ENCODE results near the gene TMEM178A. TPM values are rescaled to one million over a fixed set of nuclear protein-coding genes. Genes with fewer than 3 reads are reported as not detected.
"Not testable (repeated sequence)": the region's sequence is repeated elsewhere in the genome, so short reads cannot be mapped to it uniquely, and the experiment has no call there.

TMEM178A gene
- total RNA-seq, 1 donor from 2014 or later, result 28.7 TPM

DNA sequence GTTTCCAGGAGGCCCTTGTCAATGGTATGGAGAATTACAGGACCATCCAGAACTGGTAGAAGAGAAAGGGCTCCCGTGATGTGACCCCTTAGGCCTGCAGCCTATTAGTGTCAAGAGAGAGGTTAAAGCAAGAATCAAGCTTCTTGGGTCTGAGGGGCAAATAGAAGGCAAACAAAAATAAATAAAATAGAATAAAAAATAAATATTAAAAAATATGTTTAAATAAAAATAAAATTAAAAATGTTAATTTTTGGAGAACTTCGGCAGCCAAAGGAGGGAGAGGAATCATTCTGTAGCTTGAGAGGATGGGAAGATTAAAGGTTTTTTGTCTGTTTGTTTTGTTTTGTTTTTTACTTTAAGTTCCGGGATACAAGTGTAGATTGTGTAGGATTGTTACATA lies 15.2 kb upstream of the TMEM178A start:
- H3K27ac ChIP-seq (ENCODE audit: low read depth, low read length), result no peak overlapping the region
- no peak for FAIRE-seq
- H3K4me3 ChIP-seq (ENCODE audit: insufficient read depth, low read depth, low read length), result no peak overlapping the region
- H3K9ac ChIP-seq (ENCODE audit: low read length), result no peak overlapping the region
- H3K79me2 ChIP-seq (ENCODE audit: insufficient read depth, low read length), result no peaks in the 10 kb centered on the region
- peaks cover 7% of the 10 kb centered on the region for H3K4me1 Mint-ChIP-seq (ENCODE audit: low read depth, unreplicated experiment)
- no peak overlapping the region for H3K27ac Mint-ChIP-seq (ENCODE audit: unreplicated experiment)
- no peaks in the 10 kb centered on the region for H3K4me1 ChIP-seq (ENCODE audit: insufficient read depth, low read length)
- no peak overlapping the region for H2AFZ ChIP-seq (ENCODE audit: low read depth, low read length)
- H3K9me3 Mint-ChIP-seq (ENCODE audit: unreplicated experiment), result no peaks in the 10 kb centered on the region
- H3K36me3 ChIP-seq (ENCODE audit: insufficient read depth, low read length), result no peaks in the 10 kb centered on the region
- H3K27me3 ChIP-seq (ENCODE audit: insufficient read depth, low read length), result no peaks in the 10 kb centered on the region
- TF ChIP-seq, protein P1, sequence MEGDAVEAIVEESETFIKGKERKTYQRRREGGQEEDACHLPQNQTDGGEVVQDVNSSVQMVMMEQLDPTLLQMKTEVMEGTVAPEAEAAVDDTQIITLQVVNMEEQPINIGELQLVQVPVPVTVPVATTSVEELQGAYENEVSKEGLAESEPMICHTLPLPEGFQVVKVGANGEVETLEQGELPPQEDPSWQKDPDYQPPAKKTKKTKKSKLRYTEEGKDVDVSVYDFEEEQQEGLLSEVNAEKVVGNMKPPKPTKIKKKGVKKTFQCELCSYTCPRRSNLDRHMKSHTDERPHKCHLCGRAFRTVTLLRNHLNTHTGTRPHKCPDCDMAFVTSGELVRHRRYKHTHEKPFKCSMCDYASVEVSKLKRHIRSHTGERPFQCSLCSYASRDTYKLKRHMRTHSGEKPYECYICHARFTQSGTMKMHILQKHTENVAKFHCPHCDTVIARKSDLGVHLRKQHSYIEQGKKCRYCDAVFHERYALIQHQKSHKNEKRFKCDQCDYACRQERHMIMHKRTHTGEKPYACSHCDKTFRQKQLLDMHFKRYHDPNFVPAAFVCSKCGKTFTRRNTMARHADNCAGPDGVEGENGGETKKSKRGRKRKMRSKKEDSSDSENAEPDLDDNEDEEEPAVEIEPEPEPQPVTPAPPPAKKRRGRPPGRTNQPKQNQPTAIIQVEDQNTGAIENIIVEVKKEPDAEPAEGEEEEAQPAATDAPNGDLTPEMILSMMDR (IDR thresholded peaks at IDR 0.05; ENCODE audit: insufficient read depth, low read depth, low read length), result no peak
- TF ChIP-seq EZH2 (IDR thresholded peaks at IDR 0.05; ENCODE audit: insufficient read depth, low read length), result no peak
- no peak overlapping the region for H3K4me2 ChIP-seq (ENCODE audit: low read length)
- no peak overlapping the region for H3K4me3 Mint-ChIP-seq (ENCODE audit: unreplicated experiment)
- no peak for DNase-seq (ENCODE audit: low read depth)
- no peaks in the 10 kb centered on the region for H4K20me1 ChIP-seq (ENCODE audit: insufficient read depth, low read length)
- peaks cover 4% of the 10 kb centered on the region for H3K36me3 Mint-ChIP-seq (ENCODE audit: low read depth, unreplicated experiment)
- H3K27me3 Mint-ChIP-seq (ENCODE audit: low read depth, unreplicated experiment), result no peaks in the 10 kb centered on the region
- no peaks in the 10 kb centered on the region for H3K9me3 ChIP-seq (ENCODE audit: insufficient read depth, low read depth, low read length)

DNA sequence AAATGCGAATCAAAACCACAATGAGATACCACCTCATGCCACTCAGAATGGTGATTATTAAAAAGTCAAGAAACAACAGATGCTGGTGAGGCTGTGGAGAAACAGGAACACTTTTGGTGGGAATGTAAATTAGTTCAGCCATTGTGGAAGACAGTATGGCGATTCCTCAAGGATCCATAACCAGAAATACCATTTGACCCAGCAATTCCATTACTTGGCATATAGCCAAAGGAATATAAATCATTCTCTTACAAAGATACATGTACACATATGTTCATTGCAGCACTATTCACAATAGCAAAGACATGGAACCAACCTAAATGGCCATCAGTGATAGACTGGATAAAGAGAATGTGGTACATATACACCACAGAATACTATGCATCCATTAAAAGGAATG lies 9.5 kb upstream of the TMEM178A start:
- H3K27ac Mint-ChIP-seq (ENCODE audit: unreplicated experiment); H3K4me1 Mint-ChIP-seq (ENCODE audit: low read depth, unreplicated experiment); H3K36me3 ChIP-seq (ENCODE audit: insufficient read depth, low read length); FAIRE-seq; H3K27me3 ChIP-seq (ENCODE audit: insufficient read depth, low read length); H3K4me2 ChIP-seq (ENCODE audit: low read length); H3K4me3 ChIP-seq (ENCODE audit: insufficient read depth, low read depth, low read length); H3K9ac ChIP-seq (ENCODE audit: low read length); H3K27ac ChIP-seq (ENCODE audit: low read depth, low read length); H3K9me3 ChIP-seq (ENCODE audit: insufficient read depth, low read depth, low read length); H3K9me3 Mint-ChIP-seq (ENCODE audit: unreplicated experiment); H3K79me2 ChIP-seq (ENCODE audit: insufficient read depth, low read length); H3K4me3 Mint-ChIP-seq (ENCODE audit: unreplicated experiment); H4K20me1 ChIP-seq (ENCODE audit: insufficient read depth, low read length); H3K36me3 Mint-ChIP-seq (ENCODE audit: low read depth, unreplicated experiment); H3K4me1 ChIP-seq (ENCODE audit: insufficient read depth, low read length); H3K27me3 Mint-ChIP-seq (ENCODE audit: low read depth, unreplicated experiment); H2AFZ ChIP-seq (ENCODE audit: low read depth, low read length); DNase-seq (ENCODE audit: low read depth): not testable (repeated sequence)

DNA sequence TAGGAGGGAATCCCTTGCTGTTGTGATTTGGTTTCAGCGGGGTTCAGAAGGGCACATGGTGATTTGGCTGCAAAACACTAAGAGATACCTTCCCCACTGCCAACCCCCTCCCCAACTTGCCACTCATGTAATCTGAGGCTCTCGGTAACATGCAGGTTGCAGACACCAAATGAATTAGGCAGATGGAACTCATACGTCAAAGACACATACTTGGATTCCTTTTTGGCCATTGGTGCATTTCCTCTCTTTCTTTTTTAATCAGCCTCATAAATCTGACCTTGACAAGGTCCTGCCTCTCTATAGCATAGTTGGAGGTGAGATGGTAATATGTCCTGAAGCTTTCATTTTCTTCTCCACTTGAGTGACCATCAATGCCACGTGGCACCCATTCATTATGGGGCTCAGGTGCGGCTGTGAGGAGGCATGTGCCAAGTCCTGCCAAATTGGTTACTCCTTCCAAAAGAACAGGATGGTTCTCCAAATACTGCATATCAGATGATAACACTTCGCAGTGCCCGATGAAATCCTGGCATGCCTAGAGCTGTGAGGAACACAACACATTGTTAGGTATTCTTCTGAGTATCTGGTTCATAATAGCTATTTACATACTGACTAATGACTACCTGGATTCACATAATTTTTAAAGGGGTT lies 8.3 kb upstream of the TMEM178A start:
- H3K9me3 ChIP-seq (ENCODE audit: insufficient read depth, low read depth, low read length), result no peaks in the 10 kb centered on the region
- H3K36me3 ChIP-seq (ENCODE audit: insufficient read depth, low read length), result no peaks in the 10 kb centered on the region
- no peak overlapping the region for H3K4me3 ChIP-seq (ENCODE audit: insufficient read depth, low read depth, low read length)
- H3K27ac ChIP-seq (ENCODE audit: low read depth, low read length), result no peak overlapping the region
- no peak for DNase-seq (ENCODE audit: low read depth)
- H3K4me2 ChIP-seq (ENCODE audit: low read length), result no peak overlapping the region
- H2AFZ ChIP-seq (ENCODE audit: low read depth, low read length), result no peak overlapping the region
- H3K4me1 ChIP-seq (ENCODE audit: insufficient read depth, low read length), result no peaks in the 10 kb centered on the region
- no peak overlapping the region for H3K27ac Mint-ChIP-seq (ENCODE audit: unreplicated experiment)
- no peaks in the 10 kb centered on the region for H3K27me3 Mint-ChIP-seq (ENCODE audit: low read depth, unreplicated experiment)
- H3K4me1 Mint-ChIP-seq (ENCODE audit: low read depth, unreplicated experiment), result peaks cover 14% of the 10 kb centered on the region
- no peaks in the 10 kb centered on the region for H3K27me3 ChIP-seq (ENCODE audit: insufficient read depth, low read length)
- no peaks in the 10 kb centered on the region for H3K9me3 Mint-ChIP-seq (ENCODE audit: unreplicated experiment)
- no peak overlapping the region for H3K4me3 Mint-ChIP-seq (ENCODE audit: unreplicated experiment)
- no peaks in the 10 kb centered on the region for H3K79me2 ChIP-seq (ENCODE audit: insufficient read depth, low read length)
- H4K20me1 ChIP-seq (ENCODE audit: insufficient read depth, low read length), result no peaks in the 10 kb centered on the region
- no peak overlapping the region for H3K9ac ChIP-seq (ENCODE audit: low read length)
- FAIRE-seq, result no peak
- TF ChIP-seq, protein P1 (IDR thresholded peaks at IDR 0.05; ENCODE audit: insufficient read depth, low read depth, low read length), result no peak
- no peak for TF ChIP-seq EZH2 (IDR thresholded peaks at IDR 0.05; ENCODE audit: insufficient read depth, low read length)
- no peaks in the 10 kb centered on the region for H3K36me3 Mint-ChIP-seq (ENCODE audit: low read depth, unreplicated experiment)
